ENCODE data around the gene ANAPC15. TPM values are rescaled to one million over a fixed set of nuclear protein-coding genes. Genes with fewer than 3 reads are reported as not detected.

ANAPC15 gene
- total and polyA plus RNA-seq, 2 of the 13 experiments (the other 11 are each of a cell fraction or from before 2014, with no cell fraction given): 18.8 to 25.7 TPM

DNA sequence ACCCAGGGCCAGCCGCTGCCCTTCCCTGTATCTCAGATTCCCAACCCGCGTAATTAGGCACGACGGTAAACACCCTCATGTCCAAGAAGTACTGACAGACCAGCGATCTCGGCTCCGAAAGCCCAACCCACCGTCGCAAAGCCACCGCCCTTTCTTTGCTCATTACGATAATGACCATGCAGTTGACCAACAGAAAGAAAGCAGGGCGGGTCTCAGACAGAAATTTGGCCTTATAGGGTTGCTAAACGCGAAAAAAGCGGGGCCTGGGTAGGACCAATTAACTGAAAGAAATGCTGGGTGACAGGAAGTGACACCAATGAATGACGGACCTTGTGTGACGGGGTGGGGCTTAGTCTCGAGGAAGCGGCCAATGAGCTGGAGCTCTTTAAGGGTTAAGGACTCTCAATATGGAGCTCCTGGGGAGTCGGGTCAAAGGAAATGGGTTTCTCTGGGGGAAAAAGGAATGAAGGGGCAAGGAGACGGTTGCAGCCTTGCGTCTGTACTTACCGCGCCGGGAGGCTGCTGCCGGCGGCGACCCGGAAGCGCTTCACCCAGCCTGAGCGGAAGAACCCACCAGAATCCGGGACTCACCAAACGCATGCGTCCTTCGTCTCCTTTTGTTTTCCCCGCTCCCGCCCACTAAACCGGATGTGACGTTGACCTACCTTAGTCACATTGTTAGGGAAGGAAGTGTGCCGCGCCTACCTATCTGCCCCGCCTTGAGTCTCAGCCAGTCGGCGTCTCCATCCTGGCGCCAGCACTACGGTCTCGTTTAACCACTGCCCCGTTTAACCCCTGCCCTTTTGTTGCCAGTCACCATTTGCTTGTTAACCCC lies at the start of gene ANAPC15 (continued):
- TF ChIP-seq, protein P1, sequence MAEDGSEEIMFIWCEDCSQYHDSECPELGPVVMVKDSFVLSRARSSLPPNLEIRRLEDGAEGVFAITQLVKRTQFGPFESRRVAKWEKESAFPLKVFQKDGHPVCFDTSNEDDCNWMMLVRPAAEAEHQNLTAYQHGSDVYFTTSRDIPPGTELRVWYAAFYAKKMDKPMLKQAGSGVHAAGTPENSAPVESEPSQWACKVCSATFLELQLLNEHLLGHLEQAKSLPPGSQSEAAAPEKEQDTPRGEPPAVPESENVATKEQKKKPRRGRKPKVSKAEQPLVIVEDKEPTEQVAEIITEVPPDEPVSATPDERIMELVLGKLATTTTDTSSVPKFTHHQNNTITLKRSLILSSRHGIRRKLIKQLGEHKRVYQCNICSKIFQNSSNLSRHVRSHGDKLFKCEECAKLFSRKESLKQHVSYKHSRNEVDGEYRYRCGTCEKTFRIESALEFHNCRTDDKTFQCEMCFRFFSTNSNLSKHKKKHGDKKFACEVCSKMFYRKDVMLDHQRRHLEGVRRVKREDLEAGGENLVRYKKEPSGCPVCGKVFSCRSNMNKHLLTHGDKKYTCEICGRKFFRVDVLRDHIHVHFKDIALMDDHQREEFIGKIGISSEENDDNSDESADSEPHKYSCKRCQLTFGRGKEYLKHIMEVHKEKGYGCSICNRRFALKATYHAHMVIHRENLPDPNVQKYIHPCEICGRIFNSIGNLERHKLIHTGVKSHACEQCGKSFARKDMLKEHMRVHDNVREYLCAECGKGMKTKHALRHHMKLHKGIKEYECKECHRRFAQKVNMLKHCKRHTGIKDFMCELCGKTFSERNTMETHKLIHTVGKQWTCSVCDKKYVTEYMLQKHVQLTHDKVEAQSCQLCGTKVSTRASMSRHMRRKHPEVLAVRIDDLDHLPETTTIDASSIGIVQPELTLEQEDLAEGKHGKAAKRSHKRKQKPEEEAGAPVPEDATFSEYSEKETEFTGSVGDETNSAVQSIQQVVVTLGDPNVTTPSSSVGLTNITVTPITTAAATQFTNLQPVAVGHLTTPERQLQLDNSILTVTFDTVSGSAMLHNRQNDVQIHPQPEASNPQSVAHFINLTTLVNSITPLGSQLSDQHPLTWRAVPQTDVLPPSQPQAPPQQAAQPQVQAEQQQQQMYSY (CRISPR knock-in tag; IDR thresholded peaks at IDR 0.05): no peak
- TF ChIP-seq, protein P2, sequence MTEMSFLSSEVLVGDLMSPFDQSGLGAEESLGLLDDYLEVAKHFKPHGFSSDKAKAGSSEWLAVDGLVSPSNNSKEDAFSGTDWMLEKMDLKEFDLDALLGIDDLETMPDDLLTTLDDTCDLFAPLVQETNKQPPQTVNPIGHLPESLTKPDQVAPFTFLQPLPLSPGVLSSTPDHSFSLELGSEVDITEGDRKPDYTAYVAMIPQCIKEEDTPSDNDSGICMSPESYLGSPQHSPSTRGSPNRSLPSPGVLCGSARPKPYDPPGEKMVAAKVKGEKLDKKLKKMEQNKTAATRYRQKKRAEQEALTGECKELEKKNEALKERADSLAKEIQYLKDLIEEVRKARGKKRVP (CRISPR knock-in tag; IDR thresholded peaks at IDR 0.05): no peak
- TF ChIP-seq MXI1 (IDR thresholded peaks at IDR 0.05; ENCODE audit: borderline replicate concordance, low read depth, low read length): peak; percentile 81; the same call in 1 of the 3 replicates
- TF ChIP-seq, protein P3, sequence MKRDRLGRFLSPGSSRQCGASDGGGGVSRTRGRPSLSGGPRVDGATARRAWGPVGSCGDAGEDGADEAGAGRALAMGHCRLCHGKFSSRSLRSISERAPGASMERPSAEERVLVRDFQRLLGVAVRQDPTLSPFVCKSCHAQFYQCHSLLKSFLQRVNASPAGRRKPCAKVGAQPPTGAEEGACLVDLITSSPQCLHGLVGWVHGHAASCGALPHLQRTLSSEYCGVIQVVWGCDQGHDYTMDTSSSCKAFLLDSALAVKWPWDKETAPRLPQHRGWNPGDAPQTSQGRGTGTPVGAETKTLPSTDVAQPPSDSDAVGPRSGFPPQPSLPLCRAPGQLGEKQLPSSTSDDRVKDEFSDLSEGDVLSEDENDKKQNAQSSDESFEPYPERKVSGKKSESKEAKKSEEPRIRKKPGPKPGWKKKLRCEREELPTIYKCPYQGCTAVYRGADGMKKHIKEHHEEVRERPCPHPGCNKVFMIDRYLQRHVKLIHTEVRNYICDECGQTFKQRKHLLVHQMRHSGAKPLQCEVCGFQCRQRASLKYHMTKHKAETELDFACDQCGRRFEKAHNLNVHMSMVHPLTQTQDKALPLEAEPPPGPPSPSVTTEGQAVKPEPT (CRISPR knock-in tag; IDR thresholded peaks at IDR 0.05; ENCODE audit: low read depth): 0 out of 2 replicates have a peak, but pooled peaks have one; percentile 83
- TF ChIP-seq ZEB1 (IDR thresholded peaks at IDR 0.05; ENCODE audit: insufficient replicate concordance, low read depth): peak; percentile 52
- peak; percentile 57 for TF ChIP-seq HCFC1 (IDR thresholded peaks at IDR 0.05; ENCODE audit: low read depth, low read length)
- TF ChIP-seq, protein P4, sequence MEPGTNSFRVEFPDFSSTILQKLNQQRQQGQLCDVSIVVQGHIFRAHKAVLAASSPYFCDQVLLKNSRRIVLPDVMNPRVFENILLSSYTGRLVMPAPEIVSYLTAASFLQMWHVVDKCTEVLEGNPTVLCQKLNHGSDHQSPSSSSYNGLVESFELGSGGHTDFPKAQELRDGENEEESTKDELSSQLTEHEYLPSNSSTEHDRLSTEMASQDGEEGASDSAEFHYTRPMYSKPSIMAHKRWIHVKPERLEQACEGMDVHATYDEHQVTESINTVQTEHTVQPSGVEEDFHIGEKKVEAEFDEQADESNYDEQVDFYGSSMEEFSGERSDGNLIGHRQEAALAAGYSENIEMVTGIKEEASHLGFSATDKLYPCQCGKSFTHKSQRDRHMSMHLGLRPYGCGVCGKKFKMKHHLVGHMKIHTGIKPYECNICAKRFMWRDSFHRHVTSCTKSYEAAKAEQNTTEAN (CRISPR knock-in tag; conservative IDR thresholded peaks at IDR 0.05): 0 out of 2 replicates have a peak, but pooled peaks have one; percentile 44
- TF ChIP-seq, protein P5, sequence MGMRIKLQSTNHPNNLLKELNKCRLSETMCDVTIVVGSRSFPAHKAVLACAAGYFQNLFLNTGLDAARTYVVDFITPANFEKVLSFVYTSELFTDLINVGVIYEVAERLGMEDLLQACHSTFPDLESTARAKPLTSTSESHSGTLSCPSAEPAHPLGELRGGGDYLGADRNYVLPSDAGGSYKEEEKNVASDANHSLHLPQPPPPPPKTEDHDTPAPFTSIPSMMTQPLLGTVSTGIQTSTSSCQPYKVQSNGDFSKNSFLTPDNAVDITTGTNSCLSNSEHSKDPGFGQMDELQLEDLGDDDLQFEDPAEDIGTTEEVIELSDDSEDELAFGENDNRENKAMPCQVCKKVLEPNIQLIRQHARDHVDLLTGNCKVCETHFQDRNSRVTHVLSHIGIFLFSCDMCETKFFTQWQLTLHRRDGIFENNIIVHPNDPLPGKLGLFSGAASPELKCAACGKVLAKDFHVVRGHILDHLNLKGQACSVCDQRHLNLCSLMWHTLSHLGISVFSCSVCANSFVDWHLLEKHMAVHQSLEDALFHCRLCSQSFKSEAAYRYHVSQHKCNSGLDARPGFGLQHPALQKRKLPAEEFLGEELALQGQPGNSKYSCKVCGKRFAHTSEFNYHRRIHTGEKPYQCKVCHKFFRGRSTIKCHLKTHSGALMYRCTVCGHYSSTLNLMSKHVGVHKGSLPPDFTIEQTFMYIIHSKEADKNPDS (CRISPR knock-in tag; IDR thresholded peaks at IDR 0.05): no peak
- TF ChIP-seq, protein P6, sequence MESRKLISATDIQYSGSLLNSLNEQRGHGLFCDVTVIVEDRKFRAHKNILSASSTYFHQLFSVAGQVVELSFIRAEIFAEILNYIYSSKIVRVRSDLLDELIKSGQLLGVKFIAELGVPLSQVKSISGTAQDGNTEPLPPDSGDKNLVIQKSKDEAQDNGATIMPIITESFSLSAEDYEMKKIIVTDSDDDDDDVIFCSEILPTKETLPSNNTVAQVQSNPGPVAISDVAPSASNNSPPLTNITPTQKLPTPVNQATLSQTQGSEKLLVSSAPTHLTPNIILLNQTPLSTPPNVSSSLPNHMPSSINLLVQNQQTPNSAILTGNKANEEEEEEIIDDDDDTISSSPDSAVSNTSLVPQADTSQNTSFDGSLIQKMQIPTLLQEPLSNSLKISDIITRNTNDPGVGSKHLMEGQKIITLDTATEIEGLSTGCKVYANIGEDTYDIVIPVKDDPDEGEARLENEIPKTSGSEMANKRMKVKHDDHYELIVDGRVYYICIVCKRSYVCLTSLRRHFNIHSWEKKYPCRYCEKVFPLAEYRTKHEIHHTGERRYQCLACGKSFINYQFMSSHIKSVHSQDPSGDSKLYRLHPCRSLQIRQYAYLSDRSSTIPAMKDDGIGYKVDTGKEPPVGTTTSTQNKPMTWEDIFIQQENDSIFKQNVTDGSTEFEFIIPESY (CRISPR knock-in tag; IDR thresholded peaks at IDR 0.05): peak; percentile 8; the same call in 1 of the 2 replicates
